Measurements from ENCODE around the gene PDLIM5.

The PDLIM5 gene

DNA sequence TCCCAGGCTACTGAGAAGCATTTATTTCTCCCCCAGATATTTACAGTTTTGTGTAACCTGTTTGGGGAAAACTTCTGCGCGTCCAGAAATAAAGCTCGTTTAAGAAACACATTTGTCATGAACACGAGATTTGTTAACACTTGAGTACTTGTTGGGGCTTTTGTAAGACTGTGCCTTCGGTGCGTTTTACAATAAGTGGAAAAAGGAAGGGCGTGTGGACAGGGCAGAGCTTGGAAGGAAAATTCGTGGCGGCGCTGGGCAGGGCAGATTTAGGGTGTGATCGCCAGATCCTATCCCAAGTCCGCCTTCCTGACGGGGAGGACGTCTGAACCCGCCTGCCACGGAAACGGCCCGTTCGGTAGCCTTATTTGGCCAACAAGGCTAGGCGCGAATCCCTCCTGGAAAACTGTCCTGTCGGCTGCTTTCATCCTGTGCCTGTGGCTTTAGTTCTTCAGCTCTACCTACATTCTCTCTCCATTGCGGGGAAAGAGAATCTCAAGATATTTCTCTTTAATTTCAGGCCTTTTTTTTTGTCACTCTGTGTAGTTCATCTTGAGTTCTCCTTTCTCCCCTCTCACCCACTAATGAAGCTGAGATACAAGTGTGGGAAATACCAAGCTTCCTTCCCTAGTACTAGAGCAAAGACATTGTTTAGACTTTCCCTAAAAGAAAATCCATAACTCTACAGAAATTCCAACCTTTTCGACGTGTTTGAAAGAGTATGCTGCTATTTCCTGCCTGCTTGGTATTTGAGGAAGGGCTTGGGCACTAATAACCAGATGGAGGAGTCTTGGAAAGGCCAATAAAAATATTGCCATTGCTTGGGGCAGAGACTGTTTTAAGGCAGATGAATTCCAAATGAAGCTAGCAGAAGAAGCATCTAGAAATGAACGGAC is 982 bp downstream of the PDLIM5 start:
- peak overlapping the region; percentile 97 to 99 for H3K27ac ChIP-seq
- H3K4me3 ChIP-seq, result peak overlapping the region; percentile 94
- TF ChIP-seq, protein P1, sequence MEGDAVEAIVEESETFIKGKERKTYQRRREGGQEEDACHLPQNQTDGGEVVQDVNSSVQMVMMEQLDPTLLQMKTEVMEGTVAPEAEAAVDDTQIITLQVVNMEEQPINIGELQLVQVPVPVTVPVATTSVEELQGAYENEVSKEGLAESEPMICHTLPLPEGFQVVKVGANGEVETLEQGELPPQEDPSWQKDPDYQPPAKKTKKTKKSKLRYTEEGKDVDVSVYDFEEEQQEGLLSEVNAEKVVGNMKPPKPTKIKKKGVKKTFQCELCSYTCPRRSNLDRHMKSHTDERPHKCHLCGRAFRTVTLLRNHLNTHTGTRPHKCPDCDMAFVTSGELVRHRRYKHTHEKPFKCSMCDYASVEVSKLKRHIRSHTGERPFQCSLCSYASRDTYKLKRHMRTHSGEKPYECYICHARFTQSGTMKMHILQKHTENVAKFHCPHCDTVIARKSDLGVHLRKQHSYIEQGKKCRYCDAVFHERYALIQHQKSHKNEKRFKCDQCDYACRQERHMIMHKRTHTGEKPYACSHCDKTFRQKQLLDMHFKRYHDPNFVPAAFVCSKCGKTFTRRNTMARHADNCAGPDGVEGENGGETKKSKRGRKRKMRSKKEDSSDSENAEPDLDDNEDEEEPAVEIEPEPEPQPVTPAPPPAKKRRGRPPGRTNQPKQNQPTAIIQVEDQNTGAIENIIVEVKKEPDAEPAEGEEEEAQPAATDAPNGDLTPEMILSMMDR (IDR thresholded peaks at IDR 0.05), result no peak
- peak; percentile 96 for DNase-seq (ENCODE audit: low spot score)

DNA sequence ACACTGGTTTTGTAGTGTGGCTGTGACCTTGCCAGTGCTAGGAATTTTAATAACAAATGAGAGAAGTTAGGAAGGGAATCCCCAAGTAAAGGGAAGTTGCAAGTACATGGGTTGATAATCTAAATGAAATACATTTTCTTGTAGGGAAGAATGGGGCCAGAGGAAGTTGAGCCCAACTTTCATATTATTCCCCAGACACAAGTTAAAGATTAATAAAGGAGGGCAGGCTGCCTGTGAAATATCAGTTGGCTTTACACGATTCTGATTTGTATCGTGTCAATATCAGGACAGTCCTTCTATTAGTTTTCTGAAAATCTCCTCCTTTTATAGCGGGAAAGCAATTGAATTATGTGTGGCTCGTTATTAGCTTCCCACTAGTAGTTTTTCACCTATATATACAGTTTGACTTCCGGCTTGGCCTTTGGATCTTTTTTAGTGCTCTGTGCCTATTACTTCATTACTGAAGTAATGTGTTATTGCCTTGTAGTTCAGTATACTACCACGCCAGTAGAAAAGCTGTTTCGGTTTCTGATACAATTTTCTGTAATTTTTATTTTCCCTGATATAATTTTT is 1.7 kb downstream of the PDLIM5 start:
- Histone ChIP-seq H3K27ac (peak overlapping the region; percentile 97 to 99), H3K4me3 (peak overlapping the region; percentile 94)
- DNase-seq (ENCODE audit: low spot score), result no peak
- TF ChIP-seq, protein P1 (IDR thresholded peaks at IDR 0.05), result no peak

DNA sequence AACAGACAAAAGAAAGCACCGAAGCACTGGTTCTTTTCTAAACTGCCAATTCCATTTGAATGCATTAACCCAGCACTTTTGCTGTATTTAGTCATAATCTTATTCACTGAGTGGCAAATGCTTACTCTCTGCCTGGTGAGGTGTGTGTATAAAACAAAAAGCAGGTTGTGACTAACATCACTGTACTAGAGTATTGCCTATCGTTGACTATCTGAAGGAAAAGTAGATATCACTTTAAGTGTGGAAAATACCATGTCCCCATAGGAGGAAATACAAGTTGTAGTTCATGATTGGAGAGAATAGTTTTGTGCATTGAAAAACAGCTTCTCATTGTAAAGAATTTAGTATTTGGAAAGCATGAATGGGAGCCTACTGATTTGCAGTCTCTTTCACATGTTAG is 2.7 kb downstream of the PDLIM5 start:
- peak overlapping the region; percentile 94 for H3K4me3 ChIP-seq
- TF ChIP-seq, protein P1 (IDR thresholded peaks at IDR 0.05), result no peak
- no peak for DNase-seq (ENCODE audit: low spot score)
- H3K27ac ChIP-seq, result peak overlapping the region; percentile 56 to 97

DNA sequence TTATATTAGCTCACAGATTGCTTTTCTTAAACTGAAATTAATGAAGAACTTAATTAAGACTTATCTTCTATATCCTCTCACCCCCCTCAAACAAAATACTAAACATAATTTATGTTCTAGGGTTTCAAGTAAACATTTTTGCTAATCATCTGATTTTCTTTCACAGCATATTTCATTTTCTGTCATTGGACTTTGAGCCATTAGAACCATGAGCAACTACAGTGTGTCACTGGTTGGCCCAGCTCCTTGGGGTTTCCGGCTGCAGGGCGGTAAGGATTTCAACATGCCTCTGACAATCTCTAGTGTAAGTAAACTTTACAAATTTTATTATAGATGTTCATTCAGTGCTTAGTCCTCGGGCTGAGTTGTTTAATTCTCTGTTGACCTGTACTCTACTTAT is 3.3 kb downstream of the PDLIM5 start:
- TF ChIP-seq, protein P1 (IDR thresholded peaks at IDR 0.05), result no peak
- Histone ChIP-seq H3K4me3 (peak overlapping the region; percentile 94), H3K27ac (peak overlapping the region; percentile 56 to 97)
- DNase-seq (ENCODE audit: low spot score), result peak; percentile 83

DNA sequence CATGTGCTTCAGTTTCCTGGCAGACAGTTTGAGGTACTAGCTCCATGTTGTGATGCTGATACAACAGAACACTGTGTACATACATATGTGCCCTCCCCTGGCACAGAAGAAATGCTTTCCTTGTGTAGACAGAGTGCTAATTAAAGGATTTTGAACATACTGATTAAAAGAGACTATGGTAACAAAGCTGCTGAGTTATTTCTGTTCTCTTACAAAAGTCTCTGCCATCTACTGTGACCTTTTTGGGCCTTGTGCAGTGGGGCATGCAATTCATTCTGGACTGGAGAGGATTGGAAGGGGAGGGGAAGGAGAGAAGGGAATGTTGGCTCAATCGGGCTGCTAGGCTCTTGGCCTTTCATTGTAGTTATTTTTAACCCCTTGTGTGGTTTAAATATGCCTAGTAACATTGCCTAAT is 6.0 kb downstream of the PDLIM5 start:
- Histone ChIP-seq H3K4me3 (peak overlapping the region; percentile 45), H3K27ac (peak overlapping the region; percentile 59 to 97)
- DNase-seq (ENCODE audit: low spot score), result no peak
- TF ChIP-seq, protein P1 (IDR thresholded peaks at IDR 0.05), result no peak

DNA sequence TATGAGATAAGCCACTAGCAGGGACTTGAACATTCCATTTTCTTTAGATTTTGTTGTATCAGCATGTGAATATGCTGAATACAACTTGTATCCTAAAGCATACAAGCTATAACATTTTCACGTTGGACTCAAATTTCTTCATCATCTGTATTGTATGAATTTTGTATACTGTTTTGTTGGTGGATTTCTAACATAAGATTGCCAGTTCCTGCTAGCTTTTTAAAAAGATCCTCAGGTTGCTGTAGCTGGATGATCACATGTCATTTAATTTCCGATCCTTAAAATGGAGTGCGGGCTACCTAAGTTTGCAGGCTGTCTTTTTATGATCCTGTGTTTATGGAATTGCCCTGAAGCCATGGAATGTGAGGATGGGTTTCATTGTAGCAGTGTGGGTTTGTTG is 6.9 kb downstream of the PDLIM5 start:
- TF ChIP-seq, protein P1 (IDR thresholded peaks at IDR 0.05), result no peak
- peak overlapping the region; percentile 63 to 97 for H3K27ac ChIP-seq
- no peak for DNase-seq (ENCODE audit: low spot score)
- H3K4me3 ChIP-seq, result peak overlapping the region; percentile 45

Measured in coronary artery (tissue), 2 donors.